Liver (tissue), 9 donors: Measurements from ENCODE around the gene ERBB2. TPM values are rescaled to one million over a fixed set of nuclear protein-coding genes. Genes with fewer than 3 reads are reported as not detected.
A peak's percentile ranks its signal among the peaks of the same experiment; 100 is the strongest.

Experiments
- DNase-seq: peaks from one replicate; pipeline ENCODE4 v3.0.0-alpha.2; 2017; ENCODE audit warnings: low spot score
- H3K27ac ChIP-seq, 2 donors: one replicate each; pipeline ENCODE4 v1.7.0; 2013; ENCODE audit warnings: inconsistent platforms in 2 of 2, low read length in 2 of 2, control low read depth in 1 of 2, low read depth in 1 of 2, mild to moderate bottlenecking in 1 of 2
- H3K27me3 ChIP-seq, 4 donors: one replicate each; pipeline versions ENCODE4 v1.6.1 to v1.7.0; 2013; ENCODE audit warnings: low read length in 3 of 4, inconsistent platforms in 1 of 4, mild to moderate bottlenecking in 1 of 4, moderate library complexity in 1 of 4; ENCODE audit not compliant: control insufficient read depth in 4 of 4, insufficient read depth in 4 of 4
- H3K36me3 ChIP-seq, 4 donors: one replicate each; pipeline versions ENCODE4 v1.6.1 to v1.7.0; 2013; ENCODE audit warnings: low read length in 3 of 4, mild to moderate bottlenecking in 3 of 4, low read depth in 1 of 4, moderate library complexity in 1 of 4; ENCODE audit not compliant: control insufficient read depth in 4 of 4, insufficient read depth in 3 of 4
- H3K4me1 ChIP-seq, 4 donors: one replicate each; pipeline versions ENCODE4 v1.6.1 to v1.7.0; 2013; ENCODE audit warnings: low read length in 3 of 4, mild to moderate bottlenecking in 3 of 4, moderate library complexity in 1 of 4; ENCODE audit not compliant: control insufficient read depth in 4 of 4, insufficient read depth in 4 of 4
- H3K4me3 ChIP-seq, 3 donors: one replicate each; pipeline versions ENCODE4 v1.6.1 to v1.7.0; 2013; ENCODE audit warnings: low read length in 3 of 3, control low read depth in 1 of 3, low read depth in 1 of 3, mild to moderate bottlenecking in 1 of 3
- H3K9ac ChIP-seq, 2 donors: one replicate each; pipeline ENCODE4 v1.7.0; 2013; ENCODE audit warnings: low read length in 2 of 2, mild to moderate bottlenecking in 2 of 2, moderate library complexity in 2 of 2, control low read depth in 1 of 2, low read depth in 1 of 2
- H3K9me3 ChIP-seq, 4 donors: one replicate each; pipeline versions ENCODE4 v1.6.1 to v1.7.0; 2013; ENCODE audit warnings: low read length in 3 of 4; ENCODE audit not compliant: control insufficient read depth in 4 of 4
- ATF3 ChIP-seq: IDR thresholded peaks from 2 replicates; pipeline ENCODE4 v1.6.1; 2016; ENCODE audit warnings: antibody characterized with exemption
- EGR1 ChIP-seq, 2 donors: IDR thresholded peaks; 2 replicates each; pipeline ENCODE4 v1.6.1; 2016 to 2018; ENCODE audit warnings: antibody characterized with exemption in 2 of 2, low read depth in 2 of 2
- FOXA1 ChIP-seq: IDR thresholded peaks from 2 replicates; pipeline ENCODE4 v1.6.1; 2016; ENCODE audit warnings: antibody characterized with exemption
- FOXA2 ChIP-seq: IDR thresholded peaks from 2 replicates; pipeline ENCODE4 v1.6.1; 2016; ENCODE audit warnings: antibody characterized with exemption
- GABPA ChIP-seq, 2 donors: IDR thresholded peaks in 1 of 2; conservative IDR thresholded peaks in 1 of 2; 2 replicates each; pipeline ENCODE4 v1.6.1; 2016; ENCODE audit warnings: antibody characterized with exemption in 2 of 2, mild to moderate bottlenecking in 1 of 2, moderate library complexity in 1 of 2
- HNF4A ChIP-seq, 2 donors: conservative IDR thresholded peaks; 2 replicates each; pipeline ENCODE4 v1.6.1; 2016; ENCODE audit warnings: antibody characterized with exemption in 2 of 2, mild to moderate bottlenecking in 2 of 2
- HNF4G ChIP-seq: IDR thresholded peaks from 2 replicates; pipeline ENCODE4 v1.6.1; 2016; ENCODE audit warnings: antibody characterized with exemption
- JUND ChIP-seq, 2 donors: IDR thresholded peaks; 2 replicates each; pipeline ENCODE4 v1.6.1; 2016; ENCODE audit warnings: antibody characterized with exemption in 2 of 2
- NR2F2 ChIP-seq: IDR thresholded peaks from 2 replicates; pipeline ENCODE4 v1.6.1; 2016; ENCODE audit warnings: antibody characterized with exemption
- RAD21 ChIP-seq, 2 donors: IDR thresholded peaks; 2 replicates each; pipeline ENCODE4 v1.6.1; 2016; ENCODE audit warnings: antibody characterized with exemption in 2 of 2, mild to moderate bottlenecking in 2 of 2
- RXRA ChIP-seq, 2 donors: IDR thresholded peaks; 2 replicates each; pipeline ENCODE4 v1.6.1; 2017 to 2018; ENCODE audit warnings: antibody characterized with exemption in 2 of 2, mild to moderate bottlenecking in 1 of 2
- SP1 ChIP-seq: IDR thresholded peaks from 2 replicates; pipeline ENCODE4 v1.6.1; 2018; ENCODE audit warnings: antibody characterized with exemption, mild to moderate bottlenecking
- TAF1 ChIP-seq: conservative IDR thresholded peaks from 2 replicates; pipeline ENCODE4 v1.6.1; 2016; ENCODE audit warnings: antibody characterized with exemption, mild to moderate bottlenecking
- YY1 ChIP-seq: IDR thresholded peaks from 2 replicates; pipeline ENCODE4 v1.6.1; 2016; ENCODE audit warnings: antibody characterized with exemption, mild to moderate bottlenecking
- ZBTB33 ChIP-seq: IDR thresholded peaks from 2 replicates; pipeline ENCODE4 v1.6.1; 2016; ENCODE audit warnings: antibody characterized with exemption
- WGBS: extraction: QIAGEN DNeasy Blood & Tissue Kit; methylation state at CpG from one replicate; pipeline ENCODE4 v1.1.7; 2013; 5-methylcytosine and 5-hydroxymethylcytosine counted together
- polyA plus RNA-seq, 2 donors: library from polyadenylated mRNA; stranded (reverse) in 1 of 2; unstranded in 1 of 2; fragments of 200-250 nt in 1 of 2; fragments of >200 nt in 1 of 2; fragmentation: Nextera tagmentation in 1 of 2; extraction: Ambion mirVana in 1 of 2; gene quantifications; one replicate each; pipeline versions ENCODE4 v1.2.1 to v1.2.3, GENCODE V29; 2013 to 2015
- total RNA-seq, 2 donors: library from RNA; depleted of rRNA; stranded (reverse); fragments of >200 nt; gene quantifications; one replicate each; pipeline ENCODE4 v1.2.3, GENCODE V29; 2014
- TF ChIP-seq, protein P1 (sequence below): fragments of 150-350 bp; IDR thresholded peaks from 2 replicates; pipeline ENCODE4 v1.5.1; 2017; ENCODE audit warnings: improper control_type of control experiment, low read depth, low read length; ENCODE audit not compliant: missing input control
- TF ChIP-seq, protein P2 (sequence below): IDR thresholded peaks from 2 replicates; pipeline ENCODE4 v1.6.1; 2016; ENCODE audit warnings: antibody characterized with exemption
- TF ChIP-seq, protein P3 (sequence below): IDR thresholded peaks from 2 replicates; pipeline ENCODE4 v1.6.1; 2016; ENCODE audit warnings: antibody characterized with exemption, mild to moderate bottlenecking
- donor health status: healthy.
- donor health status: healthy.
- donor health status: healthy.
- donor health status: healthy.
- donor health status: healthy.

The ERBB2 gene
- total and polyA plus RNA-seq, 4 donors: 4.7 to 28.8 (median 15.7) TPM

- TF ChIP-seq GABPA (IDR thresholded peaks at IDR 0.05 in 1 of 2, conservative IDR thresholded peaks at IDR 0.05 in 1 of 2) (no peak), NR2F2 (no peak), RXRA (IDR thresholded peaks at IDR 0.05) (no peak)
Observed at GRCh38 chr17:39769974-39770587, 70.2 kb downstream of the ERBB2 start (continued).

DNA sequence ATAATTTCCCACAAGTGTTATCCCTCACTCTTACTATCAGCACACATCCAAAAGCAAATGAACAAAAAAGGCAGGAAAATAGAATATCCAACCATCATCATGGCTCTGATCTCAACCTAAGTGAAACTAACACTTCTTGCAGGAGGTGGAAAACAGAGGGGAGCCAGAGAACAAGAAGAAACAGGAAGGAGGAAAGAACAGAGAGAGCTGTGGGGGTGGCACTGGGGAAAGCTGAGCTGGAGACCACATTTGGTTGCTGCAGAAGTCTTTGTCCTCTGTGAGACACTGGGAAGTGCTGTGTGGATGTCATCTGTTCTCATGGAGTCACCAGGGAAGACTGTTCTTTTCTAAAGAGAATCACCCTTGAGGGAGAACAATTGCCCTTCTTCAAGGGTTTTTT, 72.6 kb downstream of the ERBB2 start:
- no peak for TF ChIP-seq FOXA2
- TF ChIP-seq NR2F2: no peak
- TF ChIP-seq ZBTB33: no peak
- TF ChIP-seq JUND (IDR thresholded peaks at IDR 0.05): no peak
- TF ChIP-seq ATF3: no peak
- no peak for TF ChIP-seq SP1
- no peak for TF ChIP-seq HNF4A (conservative IDR thresholded peaks at IDR 0.05)
- TF ChIP-seq TAF1: no peak
- no peak for TF ChIP-seq YY1
- Histone ChIP-seq H3K27me3 (no peaks in the 10 kb centered on the region), H3K4me3 (no peak overlapping the region), H3K9me3 (no peaks in the 10 kb centered on the region), H3K27ac (no peak overlapping the region), H3K36me3 (no peaks in the 10 kb centered on the region), H3K4me1 (no peaks in the 10 kb centered on the region), H3K9ac (no peak overlapping the region)
- DNase-seq: no peak

DNA sequence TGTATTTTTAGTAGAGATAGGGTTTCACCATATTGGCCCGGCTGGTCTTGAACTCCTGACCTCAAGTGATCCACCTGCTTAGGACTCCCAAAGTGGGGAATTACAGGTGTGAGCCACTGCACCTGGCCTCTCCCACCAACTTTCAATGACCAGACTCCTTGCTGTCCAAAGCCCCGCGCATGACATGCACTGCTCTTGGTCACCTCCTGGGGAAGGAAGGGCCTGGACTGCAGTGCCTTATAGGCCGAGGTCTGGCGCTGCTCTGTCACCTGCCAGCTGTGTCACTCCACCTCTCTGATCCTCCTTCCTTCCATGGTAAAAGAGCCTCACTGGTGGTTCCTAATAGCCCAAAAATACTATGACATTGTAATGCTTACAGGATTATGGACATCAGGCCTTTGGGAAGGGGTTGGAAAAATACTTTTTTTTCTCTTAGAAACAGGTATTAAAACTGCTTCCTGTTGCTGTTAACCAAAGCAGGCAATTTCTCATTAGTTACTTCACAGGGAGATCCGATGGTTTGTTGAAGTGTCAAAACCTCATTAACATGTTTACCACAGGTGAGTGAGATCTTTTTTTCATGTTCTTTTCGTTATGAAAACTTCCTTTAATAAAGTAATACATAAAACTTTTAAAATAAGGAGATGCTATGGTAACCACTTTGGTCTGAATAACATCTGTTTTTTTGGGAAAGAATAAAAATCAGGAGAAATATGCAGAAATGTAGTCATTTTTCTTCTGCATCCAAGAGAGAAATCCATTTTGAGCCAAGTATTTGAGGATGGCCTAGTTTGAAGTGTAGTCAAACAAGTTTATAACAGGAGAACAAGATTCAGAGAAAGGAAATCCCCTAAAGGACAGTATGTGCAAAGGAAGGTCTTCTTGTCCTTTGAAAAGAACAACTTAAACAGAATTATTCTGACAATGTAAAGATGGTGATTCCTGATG, 73.4 kb downstream of the ERBB2 start:
- H3K4me3 ChIP-seq: no peak overlapping the region
- 86% methylated on average over 7 of the region's 7 CpGs for WGBS
- TF ChIP-seq RAD21 (IDR thresholded peaks at IDR 0.05) (no peak), NR2F2 (no peak), GABPA (IDR thresholded peaks at IDR 0.05 in 1 of 2, conservative IDR thresholded peaks at IDR 0.05 in 1 of 2) (no peak), EGR1 (IDR thresholded peaks at IDR 0.05; ENCODE audit: low read depth in 2 of 2) (no peak), JUND (IDR thresholded peaks at IDR 0.05) (no peak), YY1 (no peak), SP1 (no peak), ZBTB33 (no peak), RXRA (IDR thresholded peaks at IDR 0.05) (no peak), FOXA1 (no peak), ATF3 (no peak), FOXA2 (no peak), TAF1 (no peak), HNF4G (no peak)
- TF ChIP-seq, protein P1, sequence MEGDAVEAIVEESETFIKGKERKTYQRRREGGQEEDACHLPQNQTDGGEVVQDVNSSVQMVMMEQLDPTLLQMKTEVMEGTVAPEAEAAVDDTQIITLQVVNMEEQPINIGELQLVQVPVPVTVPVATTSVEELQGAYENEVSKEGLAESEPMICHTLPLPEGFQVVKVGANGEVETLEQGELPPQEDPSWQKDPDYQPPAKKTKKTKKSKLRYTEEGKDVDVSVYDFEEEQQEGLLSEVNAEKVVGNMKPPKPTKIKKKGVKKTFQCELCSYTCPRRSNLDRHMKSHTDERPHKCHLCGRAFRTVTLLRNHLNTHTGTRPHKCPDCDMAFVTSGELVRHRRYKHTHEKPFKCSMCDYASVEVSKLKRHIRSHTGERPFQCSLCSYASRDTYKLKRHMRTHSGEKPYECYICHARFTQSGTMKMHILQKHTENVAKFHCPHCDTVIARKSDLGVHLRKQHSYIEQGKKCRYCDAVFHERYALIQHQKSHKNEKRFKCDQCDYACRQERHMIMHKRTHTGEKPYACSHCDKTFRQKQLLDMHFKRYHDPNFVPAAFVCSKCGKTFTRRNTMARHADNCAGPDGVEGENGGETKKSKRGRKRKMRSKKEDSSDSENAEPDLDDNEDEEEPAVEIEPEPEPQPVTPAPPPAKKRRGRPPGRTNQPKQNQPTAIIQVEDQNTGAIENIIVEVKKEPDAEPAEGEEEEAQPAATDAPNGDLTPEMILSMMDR: no peak
- TF ChIP-seq, protein P2, sequence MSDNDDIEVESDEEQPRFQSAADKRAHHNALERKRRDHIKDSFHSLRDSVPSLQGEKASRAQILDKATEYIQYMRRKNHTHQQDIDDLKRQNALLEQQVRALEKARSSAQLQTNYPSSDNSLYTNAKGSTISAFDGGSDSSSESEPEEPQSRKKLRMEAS: no peak
- TF ChIP-seq, protein P3, sequence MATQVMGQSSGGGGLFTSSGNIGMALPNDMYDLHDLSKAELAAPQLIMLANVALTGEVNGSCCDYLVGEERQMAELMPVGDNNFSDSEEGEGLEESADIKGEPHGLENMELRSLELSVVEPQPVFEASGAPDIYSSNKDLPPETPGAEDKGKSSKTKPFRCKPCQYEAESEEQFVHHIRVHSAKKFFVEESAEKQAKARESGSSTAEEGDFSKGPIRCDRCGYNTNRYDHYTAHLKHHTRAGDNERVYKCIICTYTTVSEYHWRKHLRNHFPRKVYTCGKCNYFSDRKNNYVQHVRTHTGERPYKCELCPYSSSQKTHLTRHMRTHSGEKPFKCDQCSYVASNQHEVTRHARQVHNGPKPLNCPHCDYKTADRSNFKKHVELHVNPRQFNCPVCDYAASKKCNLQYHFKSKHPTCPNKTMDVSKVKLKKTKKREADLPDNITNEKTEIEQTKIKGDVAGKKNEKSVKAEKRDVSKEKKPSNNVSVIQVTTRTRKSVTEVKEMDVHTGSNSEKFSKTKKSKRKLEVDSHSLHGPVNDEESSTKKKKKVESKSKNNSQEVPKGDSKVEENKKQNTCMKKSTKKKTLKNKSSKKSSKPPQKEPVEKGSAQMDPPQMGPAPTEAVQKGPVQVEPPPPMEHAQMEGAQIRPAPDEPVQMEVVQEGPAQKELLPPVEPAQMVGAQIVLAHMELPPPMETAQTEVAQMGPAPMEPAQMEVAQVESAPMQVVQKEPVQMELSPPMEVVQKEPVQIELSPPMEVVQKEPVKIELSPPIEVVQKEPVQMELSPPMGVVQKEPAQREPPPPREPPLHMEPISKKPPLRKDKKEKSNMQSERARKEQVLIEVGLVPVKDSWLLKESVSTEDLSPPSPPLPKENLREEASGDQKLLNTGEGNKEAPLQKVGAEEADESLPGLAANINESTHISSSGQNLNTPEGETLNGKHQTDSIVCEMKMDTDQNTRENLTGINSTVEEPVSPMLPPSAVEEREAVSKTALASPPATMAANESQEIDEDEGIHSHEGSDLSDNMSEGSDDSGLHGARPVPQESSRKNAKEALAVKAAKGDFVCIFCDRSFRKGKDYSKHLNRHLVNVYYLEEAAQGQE: no peak

More for the DNA sequence above, 73.4 kb downstream of the ERBB2 start:
- Histone ChIP-seq H3K9ac (peak overlapping the region in 1 of 2 donors; percentile 28), H3K9me3 (no peaks in the 10 kb centered on the region), H3K27ac (peak overlapping the region in 1 of 2 donors; percentile 57), H3K27me3 (no peaks in the 10 kb centered on the region), H3K36me3 (no peaks in the 10 kb centered on the region), H3K4me1 (no peaks in the 10 kb centered on the region)
- DNase-seq: no peak
